ENCODE measurements around the gene LPP.

The LPP gene

DNA sequence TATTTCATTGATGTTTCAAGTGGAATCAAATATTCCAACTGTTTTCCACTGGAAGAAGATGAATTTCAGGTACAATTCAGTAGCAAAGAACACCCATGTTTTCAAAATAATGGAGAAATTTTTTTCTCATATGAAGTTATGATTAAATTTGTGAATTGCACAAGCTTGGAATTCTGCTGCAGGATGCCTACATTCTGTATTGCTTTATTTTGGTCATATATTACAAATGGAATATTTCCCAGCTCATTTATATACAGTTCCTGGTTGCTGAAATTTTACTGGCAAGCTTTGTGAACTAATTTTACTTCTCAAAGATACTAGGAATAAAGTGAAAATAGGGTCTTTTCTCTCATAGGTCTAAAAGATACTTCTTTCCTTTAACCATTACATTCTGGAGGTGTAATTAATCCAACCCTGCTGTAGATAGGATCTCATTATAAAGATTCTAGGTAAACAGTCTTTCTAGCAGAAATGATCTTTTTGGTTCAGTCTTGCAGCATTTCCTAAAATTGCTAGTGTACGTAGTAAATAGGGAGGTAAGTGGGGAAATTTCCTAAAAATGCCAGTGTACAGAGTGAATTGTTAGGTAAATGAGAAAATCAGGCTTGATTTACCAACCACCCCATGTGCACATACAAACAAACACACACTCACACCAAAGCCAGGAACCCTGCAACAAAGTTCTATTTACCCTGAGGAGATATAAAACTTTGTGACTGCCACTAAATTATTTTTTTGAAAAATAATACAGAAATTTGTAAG is 624.3 kb downstream of the LPP start:
- DNase-seq = no peak

DNA sequence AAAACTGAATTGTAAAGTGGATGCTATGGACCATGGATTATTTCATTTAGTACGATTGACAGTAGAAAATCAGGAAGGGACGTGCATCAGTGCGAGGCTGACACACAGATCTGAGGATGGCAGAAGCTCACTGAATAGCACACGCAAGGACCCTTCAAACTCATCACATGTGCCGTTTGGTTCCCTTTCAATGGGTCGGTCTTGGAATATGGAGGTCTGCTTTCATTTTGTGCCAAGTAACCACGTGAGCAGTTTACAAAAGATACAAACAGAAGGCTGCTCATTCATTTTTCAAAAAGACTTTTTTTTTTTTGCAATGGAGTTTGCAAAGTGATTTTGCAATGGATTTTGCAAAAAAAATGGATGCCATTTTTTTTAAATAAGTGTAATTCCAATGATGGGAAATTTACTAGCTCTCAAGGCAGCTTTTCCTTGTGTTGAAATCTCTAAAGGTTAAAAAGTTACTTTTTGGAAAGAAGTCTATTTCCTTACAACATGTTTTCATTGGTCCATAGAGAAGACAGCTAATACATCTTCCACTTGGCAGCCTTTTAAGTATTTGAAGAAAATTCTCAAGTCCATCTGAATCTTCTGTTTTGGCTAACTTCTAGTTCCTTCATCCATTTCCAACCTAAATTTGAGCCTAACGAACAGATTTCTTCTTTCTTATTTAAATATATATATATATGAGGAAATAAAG is 625.5 kb downstream of the LPP start:
- no peak for DNase-seq

DNA sequence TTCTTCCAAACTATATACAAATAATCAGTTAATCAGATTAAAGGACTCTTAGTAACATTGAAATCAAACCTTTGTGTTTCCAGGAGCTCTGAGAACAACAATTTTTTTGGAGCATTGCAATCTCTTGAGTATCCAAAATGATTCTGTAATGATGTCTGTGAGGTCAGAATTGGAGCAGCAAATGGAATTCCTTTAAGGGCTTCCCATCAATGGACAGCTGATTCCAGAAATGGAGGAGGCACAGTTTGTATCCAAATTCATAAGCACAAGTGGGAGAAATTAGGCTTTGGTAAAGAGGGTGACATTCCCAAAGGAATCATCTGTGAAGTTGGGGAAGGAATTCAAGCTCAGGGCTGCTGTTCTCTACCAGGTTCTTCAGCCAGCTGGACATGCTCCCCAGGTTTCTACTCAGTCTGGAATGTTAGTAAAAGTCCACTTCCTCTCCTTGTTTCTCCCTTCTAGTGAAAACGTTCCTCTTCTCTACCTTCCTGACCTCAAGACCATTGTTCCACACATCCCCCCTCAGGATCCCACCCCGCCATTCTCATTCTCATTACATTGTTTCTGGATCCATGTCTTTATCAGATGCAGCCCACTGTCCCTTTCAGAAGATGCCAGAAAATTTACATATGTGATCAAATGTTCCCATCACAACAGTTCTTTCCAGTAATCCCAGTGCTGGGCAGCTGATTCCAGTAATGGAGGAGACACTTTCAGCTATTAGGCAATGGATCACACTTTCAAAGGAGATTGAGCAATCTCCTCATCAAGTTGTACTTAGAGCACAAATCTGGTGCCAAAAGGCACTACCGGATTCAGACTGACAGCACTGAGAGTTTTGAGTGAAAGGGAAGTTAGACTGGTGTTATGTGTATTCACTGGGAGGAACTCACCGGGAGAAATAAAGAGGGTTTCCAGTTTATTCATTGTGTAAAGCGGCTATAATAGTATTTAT is 626.5 kb downstream of the LPP start:
- DNase-seq = no peak

DNA sequence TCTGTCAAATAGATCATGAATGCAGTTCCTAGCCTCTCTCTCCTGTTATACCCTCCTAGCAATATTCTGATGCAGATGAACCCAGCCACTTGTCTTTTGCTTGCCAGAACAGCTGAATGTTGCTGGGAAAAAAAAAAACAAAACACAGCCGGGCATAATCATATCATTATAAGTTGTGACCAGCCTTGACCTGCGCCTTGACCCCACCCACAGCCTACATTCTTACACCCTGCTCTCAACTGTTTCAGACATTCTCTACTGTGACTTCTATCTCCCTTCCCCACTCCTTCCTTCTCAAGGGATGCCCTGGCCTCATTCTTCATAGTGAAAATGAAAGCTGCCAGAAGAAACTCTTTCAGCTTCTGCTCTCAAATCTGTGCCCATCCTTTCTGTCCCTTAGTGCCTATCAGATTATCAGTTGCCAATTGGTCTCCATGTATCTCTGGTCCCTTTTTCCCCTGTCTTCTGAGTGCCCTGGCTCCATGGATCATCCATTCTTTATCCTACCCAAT is 628.7 kb downstream of the LPP start:
- DNase-seq = no peak

DNA sequence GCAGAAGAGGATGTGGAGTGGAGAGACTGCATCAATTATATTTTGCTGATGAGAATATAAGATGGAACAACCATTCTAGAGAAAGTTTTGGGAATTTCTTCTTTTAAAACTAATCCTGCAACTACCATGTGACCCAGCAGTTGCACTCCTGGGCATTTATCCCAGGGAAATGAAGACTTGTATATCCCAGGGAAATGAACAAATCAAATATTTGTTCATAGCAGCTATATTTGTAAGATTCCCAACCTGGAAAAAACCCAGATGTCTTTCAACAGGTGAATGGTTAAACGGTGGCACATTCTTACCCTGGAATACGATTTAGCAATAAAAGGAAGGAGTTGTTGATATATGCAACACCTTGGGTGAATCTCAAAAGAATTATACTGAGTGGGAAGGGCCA is 632.5 kb downstream of the LPP start:
- no peak for DNase-seq

DNA sequence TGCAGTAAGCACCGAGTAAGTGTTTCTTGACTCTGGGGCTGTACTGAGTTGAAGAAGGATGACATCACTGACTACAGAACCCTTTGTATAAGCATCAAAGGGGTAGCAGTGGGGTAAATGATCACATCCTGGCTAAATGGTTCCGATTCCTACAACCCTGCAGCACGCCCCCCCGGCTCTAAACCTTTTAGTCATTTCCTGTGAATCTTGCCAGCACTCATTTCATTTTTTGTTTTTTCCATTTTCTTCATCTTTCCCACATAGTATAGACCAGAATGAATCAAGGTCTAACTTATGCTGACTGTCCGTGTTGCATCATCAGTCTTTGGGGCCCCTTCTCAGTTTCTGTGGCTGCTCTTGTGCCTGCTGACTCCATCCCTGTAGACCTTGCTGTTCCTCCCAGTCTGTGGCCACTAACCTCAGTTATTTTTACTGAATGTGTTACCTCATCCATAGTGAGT is 634.7 kb downstream of the LPP start:
- peak; percentile 96 for DNase-seq

DNA sequence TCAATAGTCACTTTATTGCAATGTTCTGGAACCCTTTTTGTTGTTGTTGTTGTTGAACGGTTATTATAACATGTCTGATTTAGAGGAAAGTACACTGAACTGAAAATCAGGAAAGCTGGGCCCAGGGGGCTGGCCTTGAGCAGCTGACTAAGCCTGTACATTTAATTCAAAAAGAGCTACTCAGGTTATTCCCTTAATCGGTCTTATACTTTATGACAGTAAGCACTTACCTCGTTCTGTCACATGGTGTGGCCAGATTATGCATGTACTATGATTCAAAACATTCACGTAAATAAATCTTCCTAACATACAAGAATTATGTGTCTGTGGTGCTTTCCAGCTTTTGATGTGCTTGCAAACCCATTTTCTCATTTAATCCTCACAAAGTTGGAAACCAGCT is 635.3 kb downstream of the LPP start:
- no peak for DNase-seq

DNA sequence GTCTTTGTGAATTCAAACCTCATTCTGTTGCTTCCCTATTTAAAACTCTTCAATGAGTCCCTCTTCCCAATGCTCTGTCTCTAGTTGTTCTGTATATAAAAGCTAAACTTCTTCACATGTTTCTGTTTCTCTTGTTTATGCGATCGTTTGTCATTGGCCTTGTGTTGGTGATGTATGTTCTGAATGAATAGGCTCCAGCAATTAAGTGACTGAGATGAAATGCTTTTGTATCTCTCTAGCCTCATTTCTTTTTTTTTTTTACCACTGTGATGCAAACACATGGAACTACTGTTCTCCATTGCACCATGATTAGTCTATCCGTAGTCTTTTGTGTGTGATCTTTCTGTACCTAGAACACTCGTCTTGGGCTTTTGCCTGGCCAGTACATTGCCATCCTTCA is 637.4 kb downstream of the LPP start:
- DNase-seq = no peak

DNA sequence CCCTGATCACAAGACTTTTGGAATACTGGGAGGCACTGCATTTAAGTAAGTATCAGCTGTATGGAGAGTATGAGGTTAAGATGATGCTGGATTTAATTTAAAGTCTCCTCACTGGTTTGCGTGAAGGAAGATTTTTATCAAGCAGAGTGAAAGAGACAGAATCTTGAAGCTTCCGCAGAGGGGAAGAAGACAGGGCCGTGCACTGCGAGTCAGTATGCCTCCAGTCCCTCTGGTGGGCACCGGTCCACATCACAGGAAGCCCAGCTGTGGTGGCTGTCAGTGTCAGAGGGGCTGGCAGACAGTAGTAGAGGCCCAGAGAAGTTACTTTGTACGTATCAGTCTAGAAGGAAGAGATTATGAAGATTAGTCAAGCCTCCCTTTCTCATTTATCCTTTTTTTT is 638.8 kb downstream of the LPP start:
- DNase-seq = peak; percentile 53

DNA sequence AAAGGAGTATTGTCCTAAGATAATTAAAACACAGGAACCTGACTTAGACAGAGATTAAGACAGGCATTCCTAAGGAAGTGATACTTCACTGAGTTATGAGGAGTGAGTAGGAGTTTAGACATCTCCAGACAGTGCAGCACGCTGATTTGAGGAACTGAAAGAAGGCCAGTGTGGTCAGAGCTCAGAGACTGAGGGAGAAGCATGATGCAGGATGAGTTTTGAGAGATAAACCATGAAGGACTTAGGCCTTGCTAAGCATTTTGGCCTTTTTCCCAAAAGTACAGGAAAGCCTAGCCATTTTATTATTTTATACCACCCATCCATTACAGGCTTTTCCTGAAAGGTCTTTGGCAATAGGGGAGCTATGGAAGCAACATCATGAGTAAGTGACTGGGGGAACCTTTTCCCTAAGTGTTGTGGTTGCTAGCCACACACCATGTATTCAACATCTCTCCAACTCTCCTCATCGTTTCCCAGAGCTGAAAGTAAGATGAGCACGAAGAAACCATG is 642.2 kb downstream of the LPP start:
- DNase-seq = peak; percentile 97

DNA sequence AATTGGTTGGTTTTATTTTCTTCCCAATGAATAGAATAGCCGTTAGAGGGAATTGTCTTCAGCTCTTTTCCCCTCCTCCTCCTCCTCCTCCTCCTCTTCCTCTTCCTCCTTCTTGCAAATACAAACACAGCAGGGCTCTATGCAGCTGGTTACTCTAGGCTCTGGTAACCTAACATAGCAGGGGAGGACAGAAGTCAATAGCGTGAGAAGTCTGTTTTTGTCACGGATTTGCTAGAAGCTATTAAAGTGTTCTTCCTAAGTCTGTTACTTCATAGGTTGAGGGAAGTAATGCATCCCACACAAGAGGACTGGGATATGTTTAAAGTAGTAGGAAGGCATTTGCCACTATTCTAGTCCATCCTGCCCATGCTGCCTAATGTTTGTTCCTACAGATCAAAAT is 643.1 kb downstream of the LPP start:
- DNase-seq = no peak

DNA sequence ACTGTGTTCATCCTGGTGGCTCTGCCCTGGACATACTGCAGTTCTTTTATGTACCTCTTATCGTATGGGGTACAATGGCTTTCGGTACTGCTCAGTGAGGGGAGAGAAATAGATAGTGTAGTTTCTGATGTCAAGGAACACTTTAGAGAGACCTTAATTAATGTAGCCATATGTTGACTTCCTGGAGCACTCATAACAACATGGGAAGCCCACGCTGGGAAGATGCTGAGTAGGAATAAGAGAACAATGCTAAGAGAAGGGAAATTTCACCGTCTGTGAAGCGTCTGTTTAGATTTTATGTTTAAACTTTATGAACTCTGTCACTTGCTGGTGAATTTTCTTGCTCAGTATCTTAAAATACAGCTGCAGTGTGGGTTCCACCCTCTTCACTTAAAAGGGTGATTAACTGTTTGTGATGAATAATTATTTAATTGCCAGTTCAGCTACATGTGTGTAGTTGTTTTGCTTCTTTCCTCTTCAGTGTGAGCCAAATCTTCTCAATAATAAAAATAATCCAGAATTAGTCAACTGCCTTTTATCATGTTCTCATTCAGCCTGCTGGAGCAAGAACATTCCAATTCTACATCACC is 644.7 kb downstream of the LPP start:
- no peak for DNase-seq

DNA sequence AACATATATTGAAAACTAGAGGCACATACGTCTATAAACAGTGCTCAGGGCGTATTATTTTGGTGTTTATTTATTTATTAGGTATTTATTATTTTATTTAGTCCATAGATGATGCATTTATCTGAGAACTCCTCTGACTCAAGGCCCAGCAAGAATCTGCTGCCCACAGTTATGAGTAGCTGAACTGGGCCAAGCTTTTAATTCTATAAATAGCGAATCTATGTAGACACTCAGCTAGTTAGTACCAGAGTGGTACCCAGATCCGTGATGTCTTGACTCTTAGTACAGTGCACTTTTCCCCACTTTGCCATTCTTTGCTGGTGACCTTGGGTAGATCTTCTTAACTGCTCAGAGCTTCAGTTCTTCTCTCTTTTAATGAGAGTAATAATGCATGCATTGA is 647.4 kb downstream of the LPP start:
- DNase-seq = no peak

DNA sequence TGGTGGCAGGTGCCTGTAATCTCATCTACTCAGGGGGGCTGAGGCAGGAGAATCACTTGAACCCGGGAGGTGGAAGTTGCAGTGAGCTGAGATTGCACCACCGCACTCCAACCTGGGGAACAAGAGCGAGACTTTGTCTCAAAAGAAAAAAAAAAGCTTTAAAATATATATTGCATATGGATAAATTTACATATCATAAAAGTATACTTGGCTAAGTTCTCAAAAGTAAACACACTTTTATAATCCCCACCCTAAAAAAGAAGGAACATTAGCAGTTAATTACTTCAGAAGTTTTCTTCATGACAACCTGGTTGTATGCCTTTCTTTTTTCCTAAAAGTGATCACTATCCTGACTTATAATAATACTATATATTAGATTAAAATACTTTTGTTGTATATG is 648.7 kb downstream of the LPP start:
- DNase-seq = no peak

DNA sequence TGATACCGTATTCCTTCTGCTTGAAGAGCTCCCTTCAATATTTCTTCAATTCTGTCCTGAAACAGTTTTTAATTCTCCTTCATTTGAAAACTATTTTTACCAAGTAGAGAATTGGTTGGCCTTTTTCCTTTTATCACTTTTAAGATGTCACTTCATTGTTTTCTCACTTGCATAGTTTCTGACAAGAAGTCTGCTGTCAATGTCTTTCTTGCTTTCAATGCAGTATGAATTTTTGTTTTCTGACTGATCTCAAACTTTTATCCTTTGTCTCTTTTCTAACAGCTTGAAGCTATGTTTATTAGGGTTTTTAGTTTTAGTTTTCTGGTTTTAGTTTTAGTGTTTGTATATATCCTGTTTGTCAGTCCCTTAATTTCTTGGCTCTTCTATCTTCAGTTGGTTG is 653.0 kb downstream of the LPP start:
- DNase-seq = peak; percentile 47

DNA sequence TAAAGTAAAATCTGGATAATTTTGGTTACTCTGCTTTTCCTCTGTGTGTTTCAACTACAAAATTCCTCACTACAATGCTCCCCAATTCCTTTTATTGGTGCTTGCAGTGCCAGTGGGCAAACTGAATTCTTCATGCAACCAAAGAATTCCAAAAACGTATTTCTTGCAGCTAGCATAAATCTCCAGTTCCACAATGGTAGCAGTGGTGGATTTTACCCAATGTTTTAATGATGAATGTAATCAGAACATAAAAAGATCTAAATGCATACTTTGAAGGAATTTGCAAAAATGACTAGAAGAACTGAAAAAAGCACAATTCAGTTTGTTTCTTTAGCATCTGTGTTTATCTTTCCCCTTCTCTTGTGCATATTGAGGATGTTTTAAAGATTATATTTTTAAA is 658.2 kb downstream of the LPP start:
- DNase-seq = no peak

DNA sequence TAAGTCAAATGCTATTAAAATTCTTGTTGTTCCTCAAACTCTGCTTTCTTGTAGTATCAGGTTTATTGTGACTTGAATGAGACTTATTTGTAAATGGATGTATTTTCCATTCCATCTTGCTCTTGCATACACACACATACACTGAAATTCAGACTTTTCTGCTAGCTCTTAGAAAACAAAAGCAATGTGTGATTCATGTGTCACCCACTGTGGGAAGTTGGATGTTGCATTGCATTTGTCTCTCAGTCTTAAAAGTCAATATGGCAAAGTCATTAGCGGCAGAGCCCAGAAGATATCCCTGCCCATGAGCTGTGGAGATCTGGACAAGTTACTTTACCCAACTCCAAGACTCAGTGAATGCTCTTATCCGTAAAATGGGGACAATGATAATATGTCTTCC is 660.6 kb downstream of the LPP start:
- no peak for DNase-seq

DNA sequence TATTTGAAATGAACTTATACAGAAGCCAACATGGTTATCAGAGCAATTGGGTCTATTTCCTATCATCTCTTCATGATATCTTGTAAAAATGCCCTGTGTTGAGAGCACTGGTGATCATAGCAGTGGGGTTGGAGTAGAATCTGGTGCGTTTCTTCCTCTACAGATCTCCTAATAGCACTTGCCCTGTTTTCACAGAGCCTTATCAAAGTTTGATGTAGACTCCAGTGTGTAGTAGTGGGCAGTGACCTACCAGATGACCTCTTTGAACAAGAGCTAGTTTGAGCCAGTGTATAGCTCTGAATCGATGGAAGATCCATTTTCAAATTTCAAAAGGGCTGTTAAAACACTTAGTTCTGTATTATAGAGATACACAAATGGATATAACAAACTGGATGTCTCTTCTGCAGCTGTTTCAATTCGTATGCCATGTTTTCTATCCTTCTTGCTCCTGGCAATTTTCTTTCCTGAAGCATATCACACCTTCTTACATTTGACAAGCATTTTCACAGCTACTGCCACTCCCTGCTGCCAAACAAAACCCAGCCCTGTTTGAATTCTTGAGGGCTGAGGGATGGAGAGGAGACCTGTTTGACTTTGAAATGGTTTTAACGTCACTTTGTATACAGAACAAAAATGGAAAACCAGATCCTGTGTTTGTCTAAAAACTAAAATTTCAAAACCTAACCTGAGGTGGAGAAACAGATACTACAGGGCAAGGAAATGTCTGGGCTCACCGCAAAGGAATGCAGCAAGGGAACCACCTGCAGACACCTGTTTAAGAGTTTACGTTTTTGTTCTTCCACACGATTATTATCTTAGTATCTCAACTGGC is 663.4 kb downstream of the LPP start:
- no peak for DNase-seq

DNA sequence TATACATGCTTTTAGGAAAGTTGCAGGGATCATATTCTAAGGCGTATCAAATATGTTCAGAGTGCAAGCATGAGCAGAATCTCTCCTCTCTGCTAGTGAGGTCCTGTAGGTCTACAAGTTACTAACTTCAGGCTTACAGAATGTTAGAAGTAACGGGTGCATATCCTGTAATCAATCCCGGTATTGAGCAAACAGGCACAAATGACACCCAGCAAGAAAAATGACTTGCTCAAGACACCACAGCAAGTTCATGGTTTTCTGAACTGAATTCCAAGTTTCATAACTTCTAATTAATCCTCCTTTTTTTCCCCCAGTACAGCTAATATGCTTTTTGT is 663.9 kb downstream of the LPP start:
- no peak for DNase-seq

DNA sequence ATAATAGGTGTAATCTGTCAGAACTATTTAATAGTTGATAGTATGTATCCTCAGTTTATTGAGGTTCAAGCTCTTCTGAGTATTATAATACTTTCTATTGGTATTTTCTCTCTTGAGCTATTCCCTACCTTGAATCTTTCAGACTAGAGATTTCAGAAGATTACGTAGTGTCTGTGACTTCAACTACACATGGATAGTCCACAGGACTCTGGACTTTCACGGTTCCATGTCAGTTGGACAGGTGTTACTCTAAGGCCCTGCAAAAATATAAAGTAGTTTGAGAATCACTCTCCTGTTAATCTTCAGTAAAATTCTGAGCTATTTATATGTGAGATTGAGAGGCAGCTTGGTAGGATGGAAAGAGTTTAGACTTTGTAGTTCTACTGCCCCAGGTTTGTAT is 664.3 kb downstream of the LPP start:
- no peak for DNase-seq

DNA sequence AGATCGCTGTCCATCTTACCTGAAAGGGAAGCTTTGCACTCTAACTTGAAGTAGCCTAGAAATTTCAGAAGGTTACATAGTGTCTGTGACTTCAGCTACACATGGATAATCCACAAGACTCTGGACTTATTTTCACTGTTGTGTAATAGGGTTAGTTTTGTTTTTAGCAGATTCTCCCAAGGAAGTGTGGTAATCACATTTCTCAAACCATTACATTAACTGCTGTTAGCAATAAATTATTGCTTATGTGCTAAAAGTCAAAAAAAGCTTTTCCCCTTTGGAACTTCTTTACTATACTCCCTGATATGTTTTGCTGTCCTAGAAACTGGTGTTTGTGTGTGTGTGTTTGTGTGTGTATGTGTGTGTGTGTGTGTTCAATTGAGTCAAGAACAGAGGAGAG is 666.0 kb downstream of the LPP start:
- DNase-seq = no peak

DNA sequence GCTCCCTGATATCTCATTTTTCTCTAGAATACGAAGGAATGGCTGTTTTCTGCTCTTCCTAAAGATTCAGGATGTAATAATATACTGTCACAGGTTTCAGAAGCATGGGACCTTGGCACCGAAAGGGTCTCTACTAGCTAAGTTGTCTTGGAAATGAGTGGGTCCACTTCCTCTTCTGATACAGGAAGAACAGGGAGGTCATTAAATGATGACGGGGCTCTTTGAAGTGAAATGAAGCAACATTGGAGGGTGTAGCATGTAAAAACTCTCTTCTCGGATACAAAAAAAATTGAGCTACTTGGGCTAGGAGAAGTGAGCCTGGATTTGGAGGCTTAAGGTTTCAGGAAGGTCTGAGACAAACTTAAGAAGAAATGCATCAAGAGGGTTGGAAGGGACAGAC is 668.0 kb downstream of the LPP start:
- DNase-seq = no peak

All from fibroblast of skin of back (primary cell).